Inflammatory macrophage (primary cell): Measurements from ENCODE around the gene DGKQ.

Experiments
- DNase-seq, 2 donors: peaks; one replicate each; pipeline ENCODE4 v3.0.0-alpha.2; 2020 to 2022

DGKQ gene

DNA sequence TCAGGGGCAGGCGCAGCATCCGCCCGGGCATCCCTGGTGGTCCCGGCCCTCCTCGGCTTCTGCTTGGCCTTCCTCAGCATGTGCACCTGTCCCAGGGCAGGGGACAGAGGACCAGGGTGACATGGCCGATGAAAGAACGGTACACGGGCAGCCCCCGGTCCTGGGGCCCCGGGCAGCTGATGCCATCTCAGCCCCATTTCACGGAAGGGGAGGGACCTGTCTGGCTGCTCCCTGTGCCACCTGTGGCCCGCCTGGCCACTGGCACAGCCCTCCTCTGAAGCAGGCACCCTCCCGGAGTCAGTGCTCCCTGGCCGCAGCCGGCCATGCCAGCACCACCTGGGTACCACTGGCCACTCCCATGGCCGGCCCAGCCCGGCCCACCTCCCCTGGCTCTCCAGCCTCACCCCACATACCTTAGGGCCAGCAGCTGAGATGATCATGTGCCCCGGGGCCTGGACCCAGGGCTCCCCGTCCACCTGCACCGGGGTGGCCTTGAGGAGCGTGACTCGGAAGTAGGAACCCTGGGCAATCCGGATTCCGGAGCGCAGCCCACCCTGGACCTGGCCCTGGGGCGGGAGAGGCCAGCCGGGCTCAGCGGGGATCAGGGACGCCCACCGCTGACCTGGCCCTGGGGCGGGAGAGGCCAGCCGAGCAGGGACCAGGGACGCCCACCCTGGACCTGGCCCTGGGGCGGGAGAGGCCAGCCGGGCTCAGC lies 12.6 kb downstream of the DGKQ start:
- DNase-seq, result no peak

GRCh38 chr4:960140-960635 lies 13.2 kb downstream of the DGKQ start:
- DNase-seq, result no peak

DNA sequence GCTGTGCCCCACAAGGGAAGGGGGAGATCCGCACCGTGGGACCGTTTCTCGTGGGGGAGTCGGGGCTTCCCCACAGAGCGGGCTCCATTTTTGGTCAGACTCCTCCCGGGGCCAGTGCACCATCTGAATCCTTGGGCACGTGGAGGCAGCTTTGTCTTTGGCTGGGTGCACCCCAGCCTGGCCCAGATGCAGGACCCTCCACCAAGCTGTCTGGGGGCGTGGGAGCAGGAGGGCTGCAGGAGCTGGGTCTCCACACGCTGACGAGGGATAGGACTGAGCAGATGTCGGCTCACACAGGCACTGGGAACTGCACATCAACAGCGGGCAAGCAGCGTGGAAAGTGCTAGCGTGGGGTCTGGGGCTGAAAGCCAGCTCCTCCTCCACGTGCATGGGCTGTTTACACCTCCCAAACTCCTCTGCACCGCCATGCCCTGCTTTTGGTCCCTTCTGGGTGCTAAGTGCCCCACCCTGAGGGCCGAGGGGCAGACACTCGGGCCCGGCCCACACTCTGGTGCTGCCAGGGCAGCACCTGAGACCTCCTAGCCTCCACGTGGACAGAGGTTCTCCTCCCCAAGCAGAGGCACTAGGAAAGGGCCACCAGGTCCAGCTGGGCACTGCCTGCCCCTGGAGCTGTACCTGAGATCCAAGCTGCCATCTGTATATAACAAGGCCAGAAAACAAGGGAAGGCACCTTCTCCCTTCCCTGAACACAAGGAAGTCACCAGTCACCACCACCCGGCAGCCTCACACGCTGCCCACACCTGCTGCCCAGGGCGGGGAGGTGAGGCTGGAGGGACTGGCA lies 13.8 kb downstream of the DGKQ start:
- DNase-seq, result no peak

DNA sequence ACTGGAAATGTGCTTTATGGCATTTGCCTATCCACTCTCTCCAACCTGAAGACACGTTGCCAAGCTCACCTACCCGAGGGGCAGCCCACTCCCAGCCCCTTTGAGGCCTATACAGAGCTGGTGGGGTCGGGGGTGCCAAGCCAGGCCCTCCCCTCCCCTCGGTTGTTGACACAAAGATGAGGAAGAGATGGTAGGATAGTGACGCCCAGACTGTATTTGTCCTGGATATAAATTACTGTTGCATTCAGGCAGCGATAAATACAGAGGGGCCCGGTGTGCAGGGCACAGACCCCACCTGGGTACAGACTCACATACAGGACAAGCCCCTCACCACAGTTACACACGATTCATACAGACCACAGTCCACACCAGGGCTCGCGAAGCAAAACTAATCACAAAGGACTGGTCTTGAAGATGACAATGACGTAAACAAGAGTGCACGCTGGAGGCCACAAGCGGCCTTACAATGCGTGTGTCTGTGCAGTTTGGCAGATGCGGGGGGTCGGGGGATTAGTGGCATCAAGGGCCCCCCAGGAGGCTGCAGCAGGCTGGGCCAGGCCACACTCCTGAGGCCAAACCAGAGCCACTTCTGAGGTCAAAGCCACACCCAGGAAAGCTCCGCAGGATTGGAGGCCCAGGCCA lies 14.6 kb downstream of the DGKQ start:
- DNase-seq, result no peak

- no peak for DNase-seq
Measured at GRCh38 chr4:958314-958665, 15.1 kb downstream of the DGKQ start.

GRCh38 chr4:957581-958313 lies 15.6 kb downstream of the DGKQ start:
- no peak for DNase-seq

DNA sequence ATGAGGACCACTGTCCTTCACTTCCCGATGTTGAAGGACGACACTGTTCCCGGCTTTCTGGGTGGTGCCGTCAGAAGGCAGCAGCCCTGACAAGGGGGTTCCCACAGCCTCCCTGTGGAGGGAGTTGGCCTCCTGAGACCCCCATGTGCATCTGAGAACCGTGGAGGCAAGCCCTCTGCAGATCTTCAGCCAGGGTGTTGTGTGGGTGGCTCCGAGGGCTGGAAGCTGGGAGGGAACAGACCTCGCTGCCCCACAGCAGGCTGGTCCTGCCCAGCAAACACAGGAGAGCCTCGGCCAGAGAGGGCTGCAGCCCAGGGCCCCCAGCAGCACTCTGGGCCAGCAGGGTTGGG lies 16.2 kb downstream of the DGKQ start:
- no peak for DNase-seq

GRCh38 chr4:956531-957230 lies 16.7 kb downstream of the DGKQ start:
- DNase-seq, result no peak

DNA sequence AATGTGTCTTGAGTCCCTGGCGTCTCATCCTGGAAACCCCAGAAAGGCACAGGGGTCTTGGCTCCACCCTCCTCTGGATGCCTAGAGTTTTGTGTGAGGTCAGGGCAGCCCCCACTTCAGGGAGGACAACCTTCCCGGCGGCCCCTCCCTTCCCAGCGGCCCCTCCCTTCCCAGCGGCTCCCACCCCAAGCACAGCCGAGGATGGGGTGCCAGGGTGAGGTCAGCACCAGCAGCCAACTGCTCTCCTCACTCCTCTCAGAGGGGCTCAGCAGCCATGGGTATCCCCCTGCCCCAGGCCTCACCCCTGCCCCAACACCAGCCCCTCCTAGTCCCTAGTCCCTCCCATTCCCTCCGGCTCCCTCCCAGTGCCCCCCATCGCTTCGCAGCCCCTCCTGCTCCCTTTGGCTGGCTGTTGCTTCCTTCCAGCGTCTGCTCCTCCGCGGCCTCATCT lies 17.4 kb downstream of the DGKQ start:
- no peak for DNase-seq

GRCh38 chr4:955161-955921 lies 18.0 kb downstream of the DGKQ start:
- no peak for DNase-seq

DNA sequence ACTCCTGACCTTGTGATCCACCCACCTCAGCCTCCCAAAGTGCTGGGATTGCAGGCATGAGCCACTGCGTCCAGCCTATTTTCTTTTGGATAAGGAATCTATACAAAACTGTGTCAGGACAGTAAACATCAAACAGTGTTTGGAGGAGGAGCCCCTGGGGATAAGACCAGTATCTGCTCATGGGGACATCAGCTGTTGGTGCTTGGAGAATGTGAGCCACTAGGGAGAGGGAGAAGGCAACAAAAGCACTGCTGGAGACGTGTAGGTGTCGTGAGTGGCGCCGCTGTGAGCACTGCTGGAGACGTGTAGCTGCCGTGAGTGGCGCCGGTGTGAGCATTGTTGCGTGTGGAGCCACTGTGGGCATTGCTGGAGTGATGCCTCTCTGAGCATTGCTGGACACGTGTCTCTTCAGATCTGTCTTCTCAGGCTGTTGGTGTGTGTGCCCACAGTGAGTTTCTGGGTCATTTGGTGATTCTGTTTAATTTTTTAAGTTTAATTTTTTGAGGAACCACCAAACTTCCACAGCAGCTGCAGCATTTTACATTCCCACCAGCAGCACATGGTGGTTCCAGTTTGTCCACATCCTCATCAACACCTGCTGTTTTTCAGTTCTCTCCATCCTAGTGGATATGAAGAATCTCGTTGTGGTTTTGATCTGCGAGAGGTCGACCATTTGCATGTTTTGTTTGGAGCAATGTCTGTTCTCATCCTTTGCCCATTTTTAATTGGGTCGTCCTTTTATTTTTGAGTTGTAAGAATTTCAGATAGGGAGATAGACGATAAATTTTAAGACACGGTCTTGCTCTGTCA lies 19.0 kb downstream of the DGKQ start:
- no peak for DNase-seq

DNA sequence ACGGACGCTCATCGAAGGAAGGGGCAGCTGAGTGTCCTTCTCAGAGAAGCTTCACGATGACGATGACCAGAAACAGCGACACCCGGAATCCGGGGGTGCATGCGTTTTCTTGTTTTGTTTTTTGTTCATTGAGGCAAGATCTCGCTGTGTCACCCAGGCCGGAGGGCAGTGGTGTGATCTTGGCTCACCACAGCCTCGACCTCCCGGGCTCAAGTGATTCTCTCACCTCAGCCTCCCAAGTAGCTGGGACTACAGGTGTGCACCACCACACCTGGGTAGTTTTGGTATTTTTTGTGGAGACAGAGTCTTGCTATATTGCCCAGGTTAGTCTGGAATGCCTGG lies 19.8 kb downstream of the DGKQ start:
- DNase-seq, result no peak

DNA sequence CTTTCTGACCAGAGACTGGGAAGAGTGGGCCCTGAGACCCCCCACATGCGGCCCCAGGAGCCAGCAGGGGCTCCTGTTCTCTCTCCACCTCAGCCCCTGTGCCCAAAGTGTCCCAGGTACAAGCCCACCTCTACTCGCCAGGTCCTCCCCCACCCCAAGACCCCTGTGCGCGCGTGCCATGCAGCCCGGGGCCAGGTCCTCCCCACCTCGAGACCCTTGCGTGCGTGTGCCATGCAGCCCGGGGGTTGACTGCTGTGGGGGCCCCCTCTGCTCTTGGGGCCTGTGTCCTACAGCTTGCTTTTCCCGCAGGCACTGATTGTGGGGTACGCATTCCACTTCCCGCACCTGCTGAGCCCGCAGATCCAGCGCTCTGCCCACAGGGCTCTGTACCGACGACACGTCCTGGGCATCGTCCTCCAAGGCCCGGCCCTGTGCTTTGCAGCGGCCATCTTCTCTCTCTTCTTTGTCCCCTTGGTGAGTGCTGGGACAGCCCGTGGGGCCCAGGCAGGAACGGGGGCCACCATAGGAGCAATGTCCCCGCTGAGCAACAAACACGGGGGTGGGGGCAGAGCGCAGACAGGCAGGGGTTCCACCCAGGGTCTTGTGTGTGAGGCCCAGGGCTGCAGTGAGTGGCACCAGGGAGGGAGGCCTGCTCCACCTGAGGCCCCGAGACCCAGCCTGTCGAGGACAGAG lies 20.3 kb downstream of the DGKQ start:
- no peak for DNase-seq

DNA sequence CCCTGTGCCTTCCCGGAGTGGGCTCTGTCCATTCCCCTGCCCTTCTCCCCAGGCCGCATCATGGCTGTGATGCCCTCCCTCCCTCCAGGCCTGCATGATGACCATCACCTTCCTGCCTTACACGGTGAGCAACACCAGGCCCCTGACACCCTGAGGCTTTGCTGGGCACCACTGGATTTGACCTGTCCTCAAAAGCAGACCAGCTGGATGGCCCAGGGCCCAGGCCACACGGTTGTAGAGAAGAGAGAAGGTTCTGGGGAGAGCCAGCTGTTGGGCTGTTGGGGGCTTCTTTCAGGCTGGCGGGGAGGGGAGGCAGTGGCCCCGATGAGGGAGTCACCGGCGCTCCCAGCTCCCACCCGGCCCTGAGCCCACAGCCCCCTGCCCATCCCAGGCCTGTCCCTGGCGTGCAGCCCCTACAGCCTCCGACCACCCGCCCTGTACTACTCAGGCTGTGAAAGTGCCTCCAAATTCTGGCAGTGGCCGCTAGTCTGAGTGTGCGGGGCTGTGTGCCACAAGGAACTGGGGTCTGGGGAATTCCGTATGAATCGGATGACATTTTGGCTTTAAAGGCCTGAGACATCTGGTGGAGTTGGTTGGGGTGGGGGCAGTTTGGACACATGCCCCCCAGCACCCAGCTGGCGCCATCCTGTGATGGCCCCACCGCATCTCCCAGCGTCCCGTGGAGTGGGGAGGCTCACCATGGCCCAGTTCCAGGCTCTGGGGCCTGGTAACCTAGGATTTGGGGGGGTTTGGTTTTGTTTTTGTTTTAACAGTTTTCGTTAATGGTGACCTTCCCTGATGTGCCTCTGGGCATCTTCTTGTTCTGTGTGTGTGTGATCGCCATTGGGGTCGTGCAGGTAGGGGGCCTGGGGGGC lies 21.5 kb downstream of the DGKQ start:
- DNase-seq, result no peak

GRCh38 chr4:951186-951585 lies 22.2 kb downstream of the DGKQ start:
- DNase-seq, result no peak

- no peak for DNase-seq
Measured at GRCh38 chr4:950136-951020, 23.0 kb downstream of the DGKQ start.

DNA sequence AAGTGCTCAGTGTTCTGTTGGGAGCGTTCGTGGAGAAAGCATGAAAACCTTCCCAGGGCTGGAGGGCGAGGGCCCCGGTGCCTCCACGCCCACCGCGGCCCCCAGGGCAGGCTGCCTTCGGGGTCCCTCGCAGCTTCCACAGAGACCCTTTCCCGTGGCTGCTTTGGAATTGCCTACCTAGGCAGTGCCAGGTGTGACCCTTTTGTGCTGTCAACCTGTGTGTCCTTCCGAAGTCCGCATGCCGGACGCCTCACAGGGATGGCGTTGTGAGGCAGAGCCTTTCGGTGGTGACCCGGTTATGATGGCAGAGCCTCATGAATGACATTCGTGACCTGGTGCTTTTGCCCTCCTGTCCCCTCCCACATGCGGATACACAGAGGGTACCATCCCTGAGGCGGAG lies 23.7 kb downstream of the DGKQ start:
- DNase-seq, result no peak

DNA sequence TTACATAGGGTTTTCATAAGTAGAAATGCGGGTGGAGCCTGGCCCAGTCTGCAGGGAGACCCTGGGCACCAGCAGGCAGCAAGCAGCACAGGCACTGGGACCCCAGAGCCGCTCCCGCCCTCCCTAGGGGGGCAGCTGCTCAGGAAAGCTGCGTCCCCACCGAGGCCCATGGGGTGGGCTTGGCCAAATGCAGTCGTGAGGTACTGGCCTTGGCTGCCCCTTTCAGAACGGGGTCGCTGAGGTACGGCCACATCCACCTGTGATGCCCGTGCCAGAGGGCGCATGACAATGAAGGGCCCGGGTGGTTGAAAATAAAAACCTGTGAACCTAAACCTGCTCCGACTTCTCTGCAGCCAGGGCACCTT lies 24.5 kb downstream of the DGKQ start:
- no peak for DNase-seq
